ENCODE results near the gene PRKCA.

PRKCA gene

DNA sequence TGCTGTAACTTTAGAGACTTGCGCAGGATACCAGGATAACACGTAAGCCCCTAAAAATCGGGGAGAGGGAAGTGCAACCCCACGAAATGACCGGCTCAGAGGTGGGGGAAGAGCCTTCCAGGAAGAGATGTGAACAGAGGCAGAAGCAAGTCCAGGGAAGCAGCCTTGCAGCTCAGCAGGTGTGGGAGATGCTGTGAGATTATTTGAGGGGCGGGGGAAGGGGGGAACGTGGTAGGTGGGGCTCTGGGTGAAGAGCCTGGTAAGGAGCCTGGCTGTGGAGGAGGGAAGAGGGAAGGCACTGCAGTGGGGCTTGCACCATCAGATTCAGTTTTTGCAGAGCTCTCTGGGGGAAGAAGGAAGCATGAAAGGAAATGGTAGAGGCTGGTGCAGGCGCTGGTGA is 437.1 kb downstream of the PRKCA start:
- Histone ChIP-seq H3K27ac (replicated peaks) (no peak overlapping the region), H3K27me3 (ENCODE audit: insufficient read depth, poor library complexity, severe bottlenecking) (no peaks in the 10 kb centered on the region), H3K4me3 (replicated peaks; ENCODE audit: insufficient read depth, low read length) (no peak overlapping the region)
- no peak for DNase-seq (ENCODE audit: low read depth in 1 of 2, low spot score in 1 of 2)
- TF ChIP-seq GABPA (IDR thresholded peaks at IDR 0.05; ENCODE audit: low read depth) (no peak), POLR2AphosphoS5 (IDR thresholded peaks at IDR 0.05; ENCODE audit: low read depth) (no peak), SPI1 (IDR thresholded peaks at IDR 0.05; ENCODE audit: borderline replicate concordance, low read depth) (no peak)
- TF ChIP-seq, protein P1, sequence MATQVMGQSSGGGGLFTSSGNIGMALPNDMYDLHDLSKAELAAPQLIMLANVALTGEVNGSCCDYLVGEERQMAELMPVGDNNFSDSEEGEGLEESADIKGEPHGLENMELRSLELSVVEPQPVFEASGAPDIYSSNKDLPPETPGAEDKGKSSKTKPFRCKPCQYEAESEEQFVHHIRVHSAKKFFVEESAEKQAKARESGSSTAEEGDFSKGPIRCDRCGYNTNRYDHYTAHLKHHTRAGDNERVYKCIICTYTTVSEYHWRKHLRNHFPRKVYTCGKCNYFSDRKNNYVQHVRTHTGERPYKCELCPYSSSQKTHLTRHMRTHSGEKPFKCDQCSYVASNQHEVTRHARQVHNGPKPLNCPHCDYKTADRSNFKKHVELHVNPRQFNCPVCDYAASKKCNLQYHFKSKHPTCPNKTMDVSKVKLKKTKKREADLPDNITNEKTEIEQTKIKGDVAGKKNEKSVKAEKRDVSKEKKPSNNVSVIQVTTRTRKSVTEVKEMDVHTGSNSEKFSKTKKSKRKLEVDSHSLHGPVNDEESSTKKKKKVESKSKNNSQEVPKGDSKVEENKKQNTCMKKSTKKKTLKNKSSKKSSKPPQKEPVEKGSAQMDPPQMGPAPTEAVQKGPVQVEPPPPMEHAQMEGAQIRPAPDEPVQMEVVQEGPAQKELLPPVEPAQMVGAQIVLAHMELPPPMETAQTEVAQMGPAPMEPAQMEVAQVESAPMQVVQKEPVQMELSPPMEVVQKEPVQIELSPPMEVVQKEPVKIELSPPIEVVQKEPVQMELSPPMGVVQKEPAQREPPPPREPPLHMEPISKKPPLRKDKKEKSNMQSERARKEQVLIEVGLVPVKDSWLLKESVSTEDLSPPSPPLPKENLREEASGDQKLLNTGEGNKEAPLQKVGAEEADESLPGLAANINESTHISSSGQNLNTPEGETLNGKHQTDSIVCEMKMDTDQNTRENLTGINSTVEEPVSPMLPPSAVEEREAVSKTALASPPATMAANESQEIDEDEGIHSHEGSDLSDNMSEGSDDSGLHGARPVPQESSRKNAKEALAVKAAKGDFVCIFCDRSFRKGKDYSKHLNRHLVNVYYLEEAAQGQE (IDR thresholded peaks at IDR 0.05; ENCODE audit: insufficient replicate concordance, low read depth): no peak
- TF ChIP-seq, protein P2, sequence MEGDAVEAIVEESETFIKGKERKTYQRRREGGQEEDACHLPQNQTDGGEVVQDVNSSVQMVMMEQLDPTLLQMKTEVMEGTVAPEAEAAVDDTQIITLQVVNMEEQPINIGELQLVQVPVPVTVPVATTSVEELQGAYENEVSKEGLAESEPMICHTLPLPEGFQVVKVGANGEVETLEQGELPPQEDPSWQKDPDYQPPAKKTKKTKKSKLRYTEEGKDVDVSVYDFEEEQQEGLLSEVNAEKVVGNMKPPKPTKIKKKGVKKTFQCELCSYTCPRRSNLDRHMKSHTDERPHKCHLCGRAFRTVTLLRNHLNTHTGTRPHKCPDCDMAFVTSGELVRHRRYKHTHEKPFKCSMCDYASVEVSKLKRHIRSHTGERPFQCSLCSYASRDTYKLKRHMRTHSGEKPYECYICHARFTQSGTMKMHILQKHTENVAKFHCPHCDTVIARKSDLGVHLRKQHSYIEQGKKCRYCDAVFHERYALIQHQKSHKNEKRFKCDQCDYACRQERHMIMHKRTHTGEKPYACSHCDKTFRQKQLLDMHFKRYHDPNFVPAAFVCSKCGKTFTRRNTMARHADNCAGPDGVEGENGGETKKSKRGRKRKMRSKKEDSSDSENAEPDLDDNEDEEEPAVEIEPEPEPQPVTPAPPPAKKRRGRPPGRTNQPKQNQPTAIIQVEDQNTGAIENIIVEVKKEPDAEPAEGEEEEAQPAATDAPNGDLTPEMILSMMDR (IDR thresholded peaks at IDR 0.05; ENCODE audit: insufficient read depth, low read length): no peak

DNA sequence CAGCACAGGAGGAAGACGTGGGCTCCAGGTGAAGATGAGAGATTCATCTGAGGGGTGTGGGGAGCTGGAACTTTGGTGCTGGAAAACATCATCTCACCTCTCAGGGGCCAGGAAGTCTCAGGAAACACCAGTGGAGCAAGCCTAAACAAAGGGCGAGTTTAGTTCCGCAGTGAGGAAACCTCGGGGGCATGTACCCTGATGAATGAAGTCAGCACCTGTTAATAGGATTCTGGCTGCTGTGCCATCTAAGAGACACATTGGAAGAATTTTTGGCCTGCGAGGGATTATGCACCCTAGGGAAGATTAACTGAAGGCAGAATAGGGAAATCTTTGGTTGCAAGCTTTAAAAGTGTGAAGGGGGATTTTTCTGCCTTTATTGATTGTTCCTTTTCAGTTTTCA is 437.8 kb downstream of the PRKCA start:
- no peak overlapping the region for H3K27ac ChIP-seq (replicated peaks)
- TF ChIP-seq GABPA (IDR thresholded peaks at IDR 0.05; ENCODE audit: low read depth) (no peak), POLR2AphosphoS5 (IDR thresholded peaks at IDR 0.05; ENCODE audit: low read depth) (no peak), SPI1 (IDR thresholded peaks at IDR 0.05; ENCODE audit: borderline replicate concordance, low read depth) (no peak)
- TF ChIP-seq, protein P1 (IDR thresholded peaks at IDR 0.05; ENCODE audit: insufficient replicate concordance, low read depth): no peak
- TF ChIP-seq, protein P2 (IDR thresholded peaks at IDR 0.05; ENCODE audit: insufficient read depth, low read length): no peak
- DNase-seq (ENCODE audit: low read depth in 1 of 2, low spot score in 1 of 2): no peak
- no peaks in the 10 kb centered on the region for H3K27me3 ChIP-seq (ENCODE audit: insufficient read depth, poor library complexity, severe bottlenecking)
- H3K4me3 ChIP-seq (replicated peaks; ENCODE audit: insufficient read depth, low read length): no peak overlapping the region

DNA sequence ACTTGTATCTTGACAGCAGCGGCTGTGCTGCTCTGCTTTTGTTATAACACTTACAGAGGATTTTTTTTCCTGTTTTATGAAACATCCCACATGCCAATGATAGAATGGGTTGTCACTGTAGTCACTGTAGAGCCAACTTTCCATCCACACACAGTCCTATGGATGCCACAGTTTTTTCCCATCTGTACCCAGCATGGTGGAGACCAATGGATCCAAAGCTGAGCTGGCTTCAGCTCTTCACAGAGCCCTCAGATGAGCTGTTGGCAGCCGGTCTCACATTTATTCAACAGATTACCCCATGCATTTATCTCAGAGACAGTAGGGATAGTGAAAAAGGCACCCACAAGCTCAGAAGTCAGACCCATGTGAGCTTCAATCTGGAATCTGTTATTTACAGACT is 441.1 kb downstream of the PRKCA start:
- Histone ChIP-seq H3K27ac (replicated peaks) (no peak overlapping the region), H3K4me3 (replicated peaks; ENCODE audit: insufficient read depth, low read length) (no peak overlapping the region), H3K27me3 (ENCODE audit: insufficient read depth, poor library complexity, severe bottlenecking) (no peaks in the 10 kb centered on the region)
- no peak for DNase-seq (ENCODE audit: low read depth in 1 of 2, low spot score in 1 of 2)
- TF ChIP-seq GABPA (IDR thresholded peaks at IDR 0.05; ENCODE audit: low read depth) (no peak), POLR2AphosphoS5 (IDR thresholded peaks at IDR 0.05; ENCODE audit: low read depth) (no peak), SPI1 (IDR thresholded peaks at IDR 0.05; ENCODE audit: borderline replicate concordance, low read depth) (no peak)
- TF ChIP-seq, protein P1 (IDR thresholded peaks at IDR 0.05; ENCODE audit: insufficient replicate concordance, low read depth): no peak
- TF ChIP-seq, protein P2 (IDR thresholded peaks at IDR 0.05; ENCODE audit: insufficient read depth, low read length): no peak

All from HL-60 (cell line).